IPS DF 6.9 (cell line): ENCODE data around the gene VIPR1.

ENCODE experiments used
- DNase-seq: peaks from one replicate; pipeline ENCODE4 v3.0.0-alpha.2; 2013; ENCODE audit warnings: low read depth, low spot score
- H3K27ac ChIP-seq: one replicate; pipeline ENCODE4 v1.5.1; 2013; ENCODE audit warnings: low read length, control low read depth
- H3K27me3 ChIP-seq: 2 replicates; pipeline ENCODE4 v1.6.1; 2013; ENCODE audit warnings: mild to moderate bottlenecking, low read length; ENCODE audit not compliant: control insufficient read depth, insufficient read depth
- H3K36me3 ChIP-seq: 2 replicates; pipeline ENCODE4 v1.6.1; 2013; ENCODE audit warnings: low read length; ENCODE audit not compliant: control insufficient read depth, insufficient read depth
- H3K4me1 ChIP-seq: 2 replicates; pipeline ENCODE4 v1.6.1; 2013; ENCODE audit warnings: low read length; ENCODE audit not compliant: control insufficient read depth, insufficient read depth
- H3K4me3 ChIP-seq: 2 replicates; pipeline ENCODE4 v1.5.1; 2013; ENCODE audit warnings: mild to moderate bottlenecking, low read length
- H3K9me3 ChIP-seq: 2 replicates; pipeline ENCODE4 v1.6.1; 2013; ENCODE audit warnings: low read length, inconsistent platforms; ENCODE audit not compliant: control insufficient read depth, insufficient read depth
- WGBS: extraction: QIAGEN DNeasy Blood & Tissue Kit; methylation state at CpG from one replicate; pipeline ENCODE4 v1.1.7; 2013; ENCODE audit warnings: mixed read lengths, missing lambda C conversion rate; ENCODE audit not compliant: insufficient read length, insufficient coverage; 5-methylcytosine and 5-hydroxymethylcytosine counted together

The VIPR1 gene

DNA sequence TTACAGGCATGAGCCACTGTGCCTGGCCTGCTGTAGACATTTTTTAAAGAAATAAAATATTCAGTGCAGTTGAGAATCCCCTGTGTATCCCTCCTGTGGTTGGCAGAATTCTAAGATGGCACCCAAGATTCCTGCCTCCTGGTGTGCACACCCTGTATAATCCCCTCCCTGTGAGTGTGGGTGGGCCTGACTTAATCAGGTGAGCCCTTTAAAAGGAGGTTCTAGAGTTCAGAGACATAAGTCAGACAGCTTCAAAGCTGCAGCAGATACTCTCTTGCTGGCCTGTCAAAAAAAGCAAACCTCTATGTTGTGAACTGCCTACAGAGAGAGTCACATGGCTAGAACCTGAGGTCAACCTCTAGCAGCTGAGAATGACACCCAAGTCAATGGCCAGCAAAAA lies 7.0 kb upstream of the VIPR1 start:
- H3K36me3 ChIP-seq = no peaks in the 10 kb centered on the region
- peaks cover 6% of the 10 kb centered on the region for H3K4me1 ChIP-seq
- H3K27me3 ChIP-seq = peaks cover 5% of the 10 kb centered on the region
- no peak overlapping the region for H3K27ac ChIP-seq
- DNase-seq = no peak
- no peaks in the 10 kb centered on the region for H3K9me3 ChIP-seq
- H3K4me3 ChIP-seq = no peak overlapping the region

DNA sequence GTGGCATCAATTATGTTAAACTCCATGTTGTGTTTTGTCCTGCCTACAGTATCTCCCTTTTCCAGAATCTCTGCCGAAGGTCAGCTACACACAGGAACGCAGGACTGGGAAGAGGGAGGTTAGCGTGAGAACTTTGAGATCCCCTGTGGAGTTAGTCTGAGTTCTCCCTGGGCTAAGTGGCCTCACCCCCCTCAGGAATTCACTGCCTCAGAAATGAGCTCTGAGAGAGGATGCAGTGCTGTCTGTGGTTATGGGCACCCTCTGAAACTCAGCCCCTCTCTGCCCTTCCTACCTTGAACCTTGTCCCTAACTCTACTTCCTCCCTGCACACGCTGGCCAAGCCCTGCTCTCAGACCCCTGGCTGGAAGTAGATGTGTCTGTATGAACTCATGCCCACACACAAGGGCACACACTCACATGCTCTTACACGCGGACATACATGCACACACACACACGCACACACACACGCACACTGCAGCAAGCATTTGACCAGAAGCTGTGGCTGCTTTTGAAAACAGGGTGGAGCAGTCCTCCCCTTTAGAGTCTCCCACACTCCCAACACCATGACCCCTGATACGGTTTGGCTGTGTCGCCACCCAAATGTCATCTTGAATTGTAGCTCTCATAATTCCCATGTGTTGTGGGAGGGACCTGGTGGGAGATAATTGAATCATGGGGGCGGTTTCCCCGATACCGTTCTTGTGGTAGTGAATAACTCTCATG lies 5.3 kb upstream of the VIPR1 start:
- Histone ChIP-seq H3K4me3 (no peak overlapping the region), H3K36me3 (no peaks in the 10 kb centered on the region), H3K27ac (no peak overlapping the region), H3K27me3 (peaks cover 10% of the 10 kb centered on the region), H3K4me1 (peaks cover 5% of the 10 kb centered on the region), H3K9me3 (no peaks in the 10 kb centered on the region)
- peak; percentile 68 for DNase-seq
- WGBS = no CpG with 5 or more reads among the region's 13 CpGs

DNA sequence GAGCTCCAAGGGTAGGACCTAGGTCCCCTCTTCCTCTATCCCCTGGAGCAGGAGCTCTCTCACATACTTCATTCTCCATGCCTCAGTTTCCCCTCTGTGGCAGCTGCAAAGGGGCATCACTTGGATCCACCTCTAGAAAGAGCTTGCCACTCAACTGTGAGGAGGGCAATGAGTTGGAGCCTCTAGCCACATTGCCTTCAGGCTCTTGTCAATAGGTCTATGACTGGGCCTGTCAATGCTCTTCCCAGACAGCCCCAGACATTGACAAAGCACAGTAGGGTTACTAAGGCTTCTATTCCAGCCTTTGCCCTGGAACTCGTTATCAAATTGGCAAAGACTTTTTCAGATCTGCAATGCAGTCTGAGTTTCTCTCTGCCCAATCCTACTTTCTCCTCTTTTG lies 4.4 kb upstream of the VIPR1 start:
- Histone ChIP-seq H3K27me3 (peaks cover 11% of the 10 kb centered on the region), H3K27ac (no peak overlapping the region), H3K4me3 (no peak overlapping the region), H3K4me1 (peaks cover 5% of the 10 kb centered on the region), H3K9me3 (no peaks in the 10 kb centered on the region), H3K36me3 (no peaks in the 10 kb centered on the region)
- no peak for DNase-seq
- WGBS = no CpG with 5 or more reads among the region's 1 CpG

DNA sequence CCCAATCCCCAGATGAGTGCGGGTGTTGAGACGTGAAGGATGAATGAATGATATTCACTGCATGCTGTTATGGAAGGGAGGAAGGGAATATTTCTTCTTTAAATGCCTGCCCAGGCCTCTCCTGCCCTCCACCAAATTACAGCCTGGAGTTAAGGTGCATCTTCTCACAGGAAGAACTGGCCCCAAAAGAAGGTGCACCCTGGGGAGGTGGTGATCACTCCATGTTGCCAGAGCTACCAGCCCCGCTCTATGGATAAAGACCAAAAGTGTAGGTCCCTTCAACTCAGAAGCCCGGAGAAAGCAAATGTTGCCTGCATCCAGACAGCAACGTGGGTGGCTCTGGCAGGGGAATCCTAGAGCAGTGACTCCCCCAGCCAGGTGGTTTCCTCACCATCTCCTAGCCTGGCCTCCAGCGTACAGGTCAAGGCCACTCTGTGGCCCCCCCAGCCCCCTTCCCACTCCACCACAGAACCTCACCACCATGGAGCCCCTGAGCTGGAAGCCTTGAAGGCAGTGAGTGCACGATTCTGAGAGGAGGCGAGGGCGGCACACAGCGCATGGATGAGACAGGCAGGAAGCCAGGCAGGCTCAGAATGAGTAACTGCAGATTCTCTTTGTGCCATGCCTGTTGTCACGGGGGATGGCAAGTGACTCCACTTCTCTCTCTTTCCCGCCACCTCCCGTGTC lies 3.5 kb upstream of the VIPR1 start:
- Histone ChIP-seq H3K4me3 (no peak overlapping the region), H3K9me3 (no peaks in the 10 kb centered on the region), H3K27me3 (peaks cover 13% of the 10 kb centered on the region), H3K36me3 (no peaks in the 10 kb centered on the region), H3K27ac (no peak overlapping the region), H3K4me1 (peaks cover 9% of the 10 kb centered on the region)
- no CpG with 5 or more reads among the region's 13 CpGs for WGBS
- no peak for DNase-seq

GRCh38 chr3:42499478-42499871 lies 3.0 kb upstream of the VIPR1 start:
- H3K27ac ChIP-seq = no peak overlapping the region
- H3K4me3 ChIP-seq = no peak overlapping the region
- no peaks in the 10 kb centered on the region for H3K9me3 ChIP-seq
- peaks cover 9% of the 10 kb centered on the region for H3K4me1 ChIP-seq
- H3K36me3 ChIP-seq = no peaks in the 10 kb centered on the region
- H3K27me3 ChIP-seq = peaks cover 13% of the 10 kb centered on the region
- no peak for DNase-seq
- no CpG with 5 or more reads among the region's 3 CpGs for WGBS

DNA sequence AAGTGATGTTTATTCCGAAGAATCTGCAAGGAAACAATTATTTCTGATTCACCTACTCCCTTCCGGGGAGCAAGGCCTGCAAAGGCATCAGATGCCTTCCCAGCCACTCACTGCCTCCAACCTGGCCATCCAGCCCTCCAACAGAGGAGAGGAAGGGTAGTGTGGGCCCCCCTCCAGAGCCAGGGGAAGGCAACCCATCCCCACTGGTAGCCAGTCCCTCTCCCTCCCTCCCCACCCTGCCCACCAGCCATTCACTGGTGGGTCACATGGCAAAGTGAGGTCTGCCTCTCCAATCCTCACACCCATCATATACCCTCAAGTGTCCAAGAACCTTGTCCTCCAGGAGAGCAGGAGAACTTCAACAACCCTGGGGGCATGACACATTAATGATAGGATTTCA lies 2.4 kb upstream of the VIPR1 start:
- WGBS = no CpG with 5 or more reads among the region's 2 CpGs
- peaks cover 9% of the 10 kb centered on the region for H3K4me1 ChIP-seq
- peaks cover 13% of the 10 kb centered on the region for H3K27me3 ChIP-seq
- DNase-seq = no peak
- H3K4me3 ChIP-seq = no peak overlapping the region
- H3K36me3 ChIP-seq = no peaks in the 10 kb centered on the region
- H3K9me3 ChIP-seq = no peaks in the 10 kb centered on the region
- H3K27ac ChIP-seq = no peak overlapping the region

DNA sequence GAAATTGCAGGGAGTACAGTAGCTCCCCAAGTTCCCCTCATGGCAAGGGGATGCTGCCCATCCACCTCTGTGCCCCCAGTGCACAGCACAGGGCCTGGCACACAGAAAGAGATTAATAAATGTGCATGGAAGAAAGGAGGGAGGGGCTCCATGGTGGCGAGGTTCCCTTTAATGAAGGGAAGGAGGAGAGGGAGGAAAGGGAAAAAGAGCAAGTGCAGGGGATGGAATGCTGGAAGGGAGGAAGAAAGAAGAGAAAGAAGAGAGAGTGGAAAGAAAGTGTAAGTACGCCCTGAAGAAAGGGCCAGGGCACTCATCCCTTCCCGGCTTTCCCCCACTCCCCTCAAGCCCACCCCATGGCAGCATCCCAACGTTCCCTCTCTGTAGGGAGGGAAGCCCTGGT lies 1.5 kb upstream of the VIPR1 start:
- no peak for DNase-seq
- H3K4me3 ChIP-seq = peak overlapping the region; percentile 77; the same call in 1 of the 2 replicates
- peaks cover 13% of the 10 kb centered on the region for H3K27me3 ChIP-seq
- H3K36me3 ChIP-seq = no peaks in the 10 kb centered on the region
- no CpG with 5 or more reads among the region's 4 CpGs for WGBS
- H3K9me3 ChIP-seq = no peaks in the 10 kb centered on the region
- peaks cover 9% of the 10 kb centered on the region for H3K4me1 ChIP-seq
- no peak overlapping the region for H3K27ac ChIP-seq

DNA sequence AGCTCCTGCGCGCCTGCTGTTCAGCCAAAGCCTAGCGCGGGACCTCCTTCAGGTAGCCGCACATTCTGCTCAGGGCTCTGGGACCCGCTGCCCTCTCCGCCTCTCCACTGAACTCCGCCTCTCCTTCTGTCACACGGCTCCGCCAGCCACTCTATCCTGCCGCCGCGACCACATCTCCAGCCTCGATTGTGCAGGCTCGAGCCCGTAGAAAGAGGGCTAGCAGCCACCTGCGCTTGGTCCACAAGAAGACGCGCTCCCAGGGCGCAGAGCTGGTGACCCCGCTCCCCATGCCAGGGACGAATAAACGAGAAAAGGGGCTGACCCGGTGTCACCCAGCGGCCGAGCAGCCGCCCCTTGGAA lies 1.1 kb upstream of the VIPR1 start:
- no peaks in the 10 kb centered on the region for H3K36me3 ChIP-seq
- H3K9me3 ChIP-seq = no peaks in the 10 kb centered on the region
- no peak overlapping the region for H3K27ac ChIP-seq
- peaks cover 13% of the 10 kb centered on the region for H3K27me3 ChIP-seq
- peak overlapping the region; percentile 77; the same call in 1 of the 2 replicates for H3K4me3 ChIP-seq
- peaks cover 9% of the 10 kb centered on the region for H3K4me1 ChIP-seq
- WGBS = no CpG with 5 or more reads among the region's 27 CpGs
- no peak for DNase-seq

DNA sequence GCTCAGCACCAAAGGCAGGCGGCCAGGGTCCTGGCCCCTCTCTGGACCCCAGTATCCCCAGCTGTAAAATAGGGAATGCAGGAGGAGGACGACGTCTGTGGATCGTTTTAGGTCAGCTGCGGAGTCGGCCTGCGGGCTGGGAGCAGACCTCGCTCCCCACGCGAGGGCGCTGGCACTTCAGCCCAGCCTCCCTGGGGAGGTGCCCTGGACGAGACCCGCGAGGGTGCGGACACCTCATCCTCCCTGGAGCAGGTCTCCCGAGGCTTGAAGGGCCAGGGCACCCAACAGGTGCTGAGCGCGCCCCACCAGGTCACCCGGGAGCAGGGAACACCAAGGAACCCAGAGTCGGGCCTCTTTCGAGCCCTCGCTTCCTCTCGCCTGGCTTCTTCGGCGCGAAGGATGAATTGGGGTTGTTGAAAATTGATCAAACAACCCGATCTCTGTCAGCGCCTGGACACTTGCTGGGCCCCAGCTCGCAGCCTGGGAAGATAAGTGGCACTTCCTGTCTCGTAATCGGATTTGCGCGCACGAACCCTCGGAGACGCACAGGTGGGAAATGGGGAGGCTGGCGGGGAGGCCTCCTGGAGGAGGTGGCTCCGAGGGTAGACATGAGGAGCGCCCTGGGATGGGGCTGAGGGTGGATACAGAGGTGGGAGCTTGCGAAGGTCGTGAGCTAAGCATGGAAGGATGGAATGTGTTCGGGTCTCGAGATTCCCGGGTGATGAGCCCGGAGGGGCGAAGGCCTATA lies 588 bp upstream of the VIPR1 start:
- H3K4me1 ChIP-seq = peaks cover 9% of the 10 kb centered on the region
- peak overlapping the region; percentile 77; the same call in 1 of the 2 replicates for H3K4me3 ChIP-seq

DNA sequence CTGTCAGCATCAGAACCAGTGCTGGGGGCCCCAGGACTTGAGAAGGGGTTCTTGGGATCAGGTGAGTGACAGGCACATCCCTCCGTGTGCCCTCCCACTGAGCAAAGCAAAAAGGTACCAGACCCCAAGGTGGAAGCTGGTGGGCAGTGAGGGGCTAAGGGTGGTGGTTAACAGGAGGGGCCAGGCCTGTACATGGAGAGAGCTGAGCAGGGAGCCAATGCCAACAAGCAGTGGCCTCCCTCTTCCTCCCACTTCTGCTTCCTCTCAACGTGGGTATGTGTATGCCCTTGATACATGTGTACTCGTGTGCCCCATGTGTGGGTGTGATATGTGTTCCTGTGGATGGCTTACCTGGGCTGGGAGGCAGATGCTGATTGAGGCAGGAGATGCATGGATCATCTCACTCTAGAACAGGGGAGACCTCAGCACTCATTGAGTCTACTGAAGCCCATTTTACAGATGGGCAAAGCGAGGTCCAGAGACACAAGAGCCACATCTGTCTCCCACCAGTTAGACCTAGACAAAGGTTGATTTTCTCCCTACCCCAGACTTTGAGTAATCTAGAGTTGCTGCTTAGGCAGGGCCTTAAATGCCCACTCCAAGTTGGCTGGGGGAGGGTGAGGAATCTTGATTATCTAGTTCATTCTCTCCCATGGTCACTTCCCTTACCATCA lies 945 bp downstream of the VIPR1 start:
- DNase-seq = no peak
- peak overlapping the region; percentile 77; the same call in 1 of the 2 replicates for H3K4me3 ChIP-seq
- no CpG with 5 or more reads among the region's 4 CpGs for WGBS
- H3K4me1 ChIP-seq = peaks cover 12% of the 10 kb centered on the region
- H3K27ac ChIP-seq = no peak overlapping the region
- no peaks in the 10 kb centered on the region for H3K9me3 ChIP-seq
- H3K36me3 ChIP-seq = no peaks in the 10 kb centered on the region
- peaks cover 13% of the 10 kb centered on the region for H3K27me3 ChIP-seq

More for the DNA sequence above, 588 bp upstream of the VIPR1 start:
- no peaks in the 10 kb centered on the region for H3K36me3 ChIP-seq
- H3K9me3 ChIP-seq = no peaks in the 10 kb centered on the region
- no peak overlapping the region for H3K27ac ChIP-seq
- no CpG with 5 or more reads among the region's 46 CpGs for WGBS
- DNase-seq = no peak
- H3K27me3 ChIP-seq = peaks cover 13% of the 10 kb centered on the region
